Activated naive CD4-positive, alpha-beta T cell treated with Interleukin-2 at 50 U/mL for 16 hours (primary cell): ENCODE measurements around the gene SWT1.
A peak's percentile ranks its signal among the peaks of the same experiment; 100 is the strongest.

Source experiments
- DNase-seq: peaks from one replicate; pipeline ENCODE4 v3.0.0-alpha.2; 2020

SWT1 gene

GRCh38 chr1:185156854-185157598, at the start of gene SWT1, which contains the start of gene TRMT1L:
SWT1 (plus strand) TSS chr1:185157167; CDS start chr1:185160842, 3,675 bp downstream.
TRMT1L (minus strand) TSS chr1:185156953; CDS start chr1:185156712, 241 bp downstream.
- peak; percentile 99 for DNase-seq

- no peak for DNase-seq
Observed at GRCh38 chr1:185108321-185108720, 48.6 kb upstream of the SWT1 start.

- no peak for DNase-seq
Observed at GRCh38 chr1:185110145-185110544, 46.8 kb upstream of the SWT1 start.

GRCh38 chr1:185111873-185112272, 45.1 kb upstream of the SWT1 start:
- no peak for DNase-seq

- no peak for DNase-seq
Observed at GRCh38 chr1:185112356-185112755, 44.6 kb upstream of the SWT1 start.

- no peak for DNase-seq
Observed at GRCh38 chr1:185129708-185130107, 27.3 kb upstream of the SWT1 start.

- DNase-seq = no peak
Observed at GRCh38 chr1:185132534-185132933, 24.4 kb upstream of the SWT1 start.

- DNase-seq = no peak
Observed at GRCh38 chr1:185137896-185138545, 18.9 kb upstream of the SWT1 start.

GRCh38 chr1:185139246-185139645, 17.7 kb upstream of the SWT1 start:
- DNase-seq = no peak

GRCh38 chr1:185144233-185144632, 12.7 kb upstream of the SWT1 start:
- no peak for DNase-seq

GRCh38 chr1:185151215-185151614, 5.8 kb upstream of the SWT1 start:
- no peak for DNase-seq

GRCh38 chr1:185152187-185152767, 4.7 kb upstream of the SWT1 start:
- no peak for DNase-seq

- no peak for DNase-seq
Observed at GRCh38 chr1:185154912-185155513, 2.0 kb upstream of the SWT1 start.

- DNase-seq = no peak
Observed at GRCh38 chr1:185155600-185156287, 1.2 kb upstream of the SWT1 start.

- no peak for DNase-seq
Observed at GRCh38 chr1:185156288-185156853, 596 bp upstream of the SWT1 start.

GRCh38 chr1:185157599-185158412, 839 bp downstream of the SWT1 start:
- no peak for DNase-seq

GRCh38 chr1:185158800-185159199, 1.8 kb downstream of the SWT1 start:
- no peak for DNase-seq

GRCh38 chr1:185159966-185160365, 3.0 kb downstream of the SWT1 start:
- DNase-seq = no peak

GRCh38 chr1:185162491-185162890, 5.5 kb downstream of the SWT1 start:
- DNase-seq = no peak

- DNase-seq = no peak
Observed at GRCh38 chr1:185166106-185166505, 9.1 kb downstream of the SWT1 start.

- peak; percentile 12 for DNase-seq
Observed at GRCh38 chr1:185170291-185170848, 13.4 kb downstream of the SWT1 start.
